Lower lobe of right lung (tissue), 2 donors: ENCODE measurements around the gene HBS1L. TPM values are rescaled to one million over a fixed set of nuclear protein-coding genes. Genes with fewer than 3 reads are reported as not detected.

Experiments
- ATAC-seq, 2 donors: fragments of 200-7000 bp; cut with Tn5 transposase; one replicate each; pipeline ENCODE4 v1.9.1; 2020 to 2022; ENCODE audit warnings: mild to moderate bottlenecking in 2 of 2, moderate library complexity in 2 of 2
- DNase-seq: peaks from one replicate; pipeline ENCODE4 v3.0.0-alpha.2; 2020
- H3K27ac ChIP-seq: fragments of 200-600 bp; one replicate; pipeline ENCODE4 v1.8.0; 2022
- H3K27me3 ChIP-seq: fragments of 200-600 bp; one replicate; pipeline ENCODE4 v1.8.0; 2022; ENCODE audit warnings: low read depth
- H3K36me3 ChIP-seq: fragments of 200-600 bp; one replicate; pipeline ENCODE4 v1.8.0; 2022; ENCODE audit warnings: mild to moderate bottlenecking
- H3K4me1 ChIP-seq: fragments of 200-600 bp; one replicate; pipeline ENCODE4 v1.8.0; 2022
- H3K4me3 ChIP-seq: fragments of 200-600 bp; one replicate; pipeline ENCODE4 v1.8.0; 2022; ENCODE audit warnings: mild to moderate bottlenecking
- H3K9me3 ChIP-seq: fragments of 200-600 bp; one replicate; pipeline ENCODE4 v1.8.0; 2022
- intact Hi-C: fragments of 100-400 bp; cut with DNase I; formaldehyde crosslinking; loops from one replicate; pipeline ENCODE4 v1.11.0; 2022
- total RNA-seq: library from RNA; stranded (reverse); fragmentation: NEBNext Ultra II Directional; extraction: Animal tissue kit (Norgen Biotek cat#: 25700); gene quantifications from one replicate; pipeline ENCODE4 v1.2.1, GENCODE V29; 2021
- TF ChIP-seq, protein P1 (sequence below): fragments of 200-600 bp; IDR thresholded peaks from one replicate; pipeline ENCODE4 v1.8.0; 2022; ENCODE audit warnings: antibody characterized with exemption, mild to moderate bottlenecking
- donor health status: DM: no; HTN: yes; CAD: no; lungs with severe emphysema.

The HBS1L gene
- total RNA-seq, 1 donor from 2014 or later = 51.3 TPM

DNA sequence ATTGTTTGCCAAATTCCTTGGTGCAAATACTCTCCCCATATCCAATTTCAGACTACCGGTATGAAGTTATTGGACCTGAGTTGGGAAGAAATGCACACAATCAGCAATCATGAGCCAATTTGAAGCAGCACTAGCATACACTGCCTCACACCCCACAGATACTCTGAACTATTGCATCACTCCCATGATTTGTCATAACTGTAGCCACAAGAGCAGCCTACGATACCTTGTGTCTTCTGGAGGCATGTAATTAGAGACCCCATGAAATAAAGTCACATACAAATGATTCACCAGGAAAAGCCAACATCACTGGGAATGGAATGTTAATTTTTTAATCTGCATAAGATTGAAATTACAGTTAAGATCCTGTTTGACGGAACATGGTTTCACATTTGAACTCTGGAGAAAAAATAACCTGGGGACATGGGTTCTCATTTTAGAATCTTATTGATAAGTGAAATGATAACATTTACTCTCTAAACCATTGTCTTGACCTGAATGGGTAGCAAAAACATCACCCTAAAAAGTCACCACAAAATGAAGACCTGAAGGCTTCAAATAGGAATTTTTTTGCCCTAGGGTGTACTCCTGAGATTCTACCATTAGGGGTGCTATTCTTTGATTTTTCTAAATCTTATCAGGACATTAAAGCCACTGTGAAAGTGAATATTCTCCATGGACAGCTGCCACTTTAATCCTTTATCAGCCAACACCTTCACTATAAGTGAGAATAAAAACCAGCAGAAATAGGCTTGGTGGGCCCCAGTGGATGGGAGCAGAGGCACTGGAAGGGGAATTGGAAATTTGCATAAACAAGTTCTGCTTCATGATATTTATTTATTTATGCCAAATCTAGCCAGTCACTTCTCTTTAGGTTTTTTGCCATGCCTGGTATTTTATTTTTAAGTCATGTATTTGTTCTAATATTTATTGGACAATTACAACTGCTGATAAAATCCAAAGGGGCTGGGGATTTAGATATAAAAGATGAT is 34.5 kb upstream of the HBS1L start:
- no peak for DNase-seq
- ATAC-seq = peak; percentile 82 to 89
- no peaks in the 10 kb centered on the region for H3K9me3 ChIP-seq
- H3K4me1 ChIP-seq = peaks cover 4% of the 10 kb centered on the region
- H3K27ac ChIP-seq = no peak overlapping the region
- intact Hi-C loops = no loop called here
- TF ChIP-seq, protein P1, sequence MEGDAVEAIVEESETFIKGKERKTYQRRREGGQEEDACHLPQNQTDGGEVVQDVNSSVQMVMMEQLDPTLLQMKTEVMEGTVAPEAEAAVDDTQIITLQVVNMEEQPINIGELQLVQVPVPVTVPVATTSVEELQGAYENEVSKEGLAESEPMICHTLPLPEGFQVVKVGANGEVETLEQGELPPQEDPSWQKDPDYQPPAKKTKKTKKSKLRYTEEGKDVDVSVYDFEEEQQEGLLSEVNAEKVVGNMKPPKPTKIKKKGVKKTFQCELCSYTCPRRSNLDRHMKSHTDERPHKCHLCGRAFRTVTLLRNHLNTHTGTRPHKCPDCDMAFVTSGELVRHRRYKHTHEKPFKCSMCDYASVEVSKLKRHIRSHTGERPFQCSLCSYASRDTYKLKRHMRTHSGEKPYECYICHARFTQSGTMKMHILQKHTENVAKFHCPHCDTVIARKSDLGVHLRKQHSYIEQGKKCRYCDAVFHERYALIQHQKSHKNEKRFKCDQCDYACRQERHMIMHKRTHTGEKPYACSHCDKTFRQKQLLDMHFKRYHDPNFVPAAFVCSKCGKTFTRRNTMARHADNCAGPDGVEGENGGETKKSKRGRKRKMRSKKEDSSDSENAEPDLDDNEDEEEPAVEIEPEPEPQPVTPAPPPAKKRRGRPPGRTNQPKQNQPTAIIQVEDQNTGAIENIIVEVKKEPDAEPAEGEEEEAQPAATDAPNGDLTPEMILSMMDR = peak; percentile 44
- H3K27me3 ChIP-seq = no peaks in the 10 kb centered on the region
- H3K4me3 ChIP-seq = peak overlapping the region; percentile 36
- H3K36me3 ChIP-seq = no peaks in the 10 kb centered on the region

DNA sequence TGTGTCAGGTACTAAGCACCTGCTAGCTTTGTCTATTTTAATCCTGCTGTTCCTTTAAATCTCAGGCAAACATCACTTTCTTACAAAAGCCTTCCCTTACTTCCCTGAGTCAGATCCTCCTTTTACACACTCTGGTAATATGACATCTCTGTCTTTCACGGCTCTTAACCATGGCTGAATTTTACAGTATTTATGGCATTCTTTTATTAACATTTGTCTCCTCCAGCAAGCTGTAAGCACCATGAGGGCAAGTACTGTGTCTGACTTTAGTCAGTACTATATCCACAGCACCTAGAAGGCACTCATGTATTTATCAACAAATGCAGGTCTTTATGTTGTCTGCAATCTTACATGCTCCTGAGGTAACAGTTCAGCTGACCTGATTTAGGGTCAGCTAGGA is 33.7 kb upstream of the HBS1L start:
- ATAC-seq = peak; percentile 48 to 59
- TF ChIP-seq, protein P1 = no peak

DNA sequence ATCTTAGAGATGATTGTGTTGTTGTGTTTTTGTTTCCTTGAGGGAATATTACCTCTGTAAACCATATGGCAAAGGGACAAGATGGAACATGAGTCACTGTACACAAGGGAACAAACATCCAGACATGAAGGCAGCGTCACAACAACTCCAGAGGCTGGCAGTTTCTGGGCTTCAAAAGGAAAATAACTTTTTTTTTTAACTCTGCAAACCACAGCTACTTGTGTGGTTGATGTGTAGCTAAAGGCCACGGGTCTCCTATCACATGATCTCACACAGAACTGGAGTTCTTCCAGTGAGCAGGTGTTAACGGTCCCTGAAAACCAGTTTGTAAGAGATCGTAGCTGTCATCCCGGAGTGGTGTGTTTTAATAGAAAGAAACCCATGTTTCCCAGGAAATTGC is 33.2 kb upstream of the HBS1L start:
- ATAC-seq (peak in 1 of 2 donors; percentile 26), DNase-seq (no peak)
- Histone ChIP-seq H3K27me3 (no peaks in the 10 kb centered on the region), H3K4me1 (peaks cover 4% of the 10 kb centered on the region), H3K36me3 (no peaks in the 10 kb centered on the region), H3K27ac (no peak overlapping the region), H3K9me3 (no peaks in the 10 kb centered on the region), H3K4me3 (no peak overlapping the region)
- TF ChIP-seq, protein P1 = no peak
- intact Hi-C loops = no loop called here

More for the DNA sequence above, 33.7 kb upstream of the HBS1L start:
- no peaks in the 10 kb centered on the region for H3K27me3 ChIP-seq
- no peaks in the 10 kb centered on the region for H3K36me3 ChIP-seq
- intact Hi-C loops = no loop called here
- no peak overlapping the region for H3K4me3 ChIP-seq
- no peak for DNase-seq
- H3K27ac ChIP-seq = no peak overlapping the region
- no peaks in the 10 kb centered on the region for H3K9me3 ChIP-seq
- H3K4me1 ChIP-seq = peaks cover 4% of the 10 kb centered on the region

DNA sequence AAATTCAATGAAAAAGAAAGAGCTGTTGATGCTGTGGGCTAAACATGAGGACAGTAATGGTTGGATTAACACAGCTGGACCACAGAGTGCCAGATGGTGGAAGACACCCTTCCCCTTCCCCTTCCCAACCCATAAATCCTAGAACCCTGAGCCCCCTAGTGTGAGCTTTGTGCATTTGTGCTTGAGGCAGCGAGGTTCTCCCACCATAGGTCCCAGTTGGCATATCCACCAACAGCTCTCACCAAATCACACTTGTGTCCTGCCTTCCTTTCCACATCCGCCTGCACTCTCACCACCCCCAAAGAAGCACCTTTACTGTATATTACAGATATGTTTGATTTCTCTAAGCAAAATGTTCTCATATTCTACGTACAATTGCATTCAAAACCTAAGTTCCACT is 32.8 kb upstream of the HBS1L start:
- ATAC-seq (no peak), DNase-seq (no peak)
- Histone ChIP-seq H3K9me3 (peaks cover 1% of the 10 kb centered on the region), H3K27me3 (no peaks in the 10 kb centered on the region), H3K36me3 (no peaks in the 10 kb centered on the region), H3K4me3 (no peak overlapping the region), H3K27ac (no peak overlapping the region), H3K4me1 (peaks cover 4% of the 10 kb centered on the region)
- TF ChIP-seq, protein P1 = no peak
- intact Hi-C loops = no loop called here

DNA sequence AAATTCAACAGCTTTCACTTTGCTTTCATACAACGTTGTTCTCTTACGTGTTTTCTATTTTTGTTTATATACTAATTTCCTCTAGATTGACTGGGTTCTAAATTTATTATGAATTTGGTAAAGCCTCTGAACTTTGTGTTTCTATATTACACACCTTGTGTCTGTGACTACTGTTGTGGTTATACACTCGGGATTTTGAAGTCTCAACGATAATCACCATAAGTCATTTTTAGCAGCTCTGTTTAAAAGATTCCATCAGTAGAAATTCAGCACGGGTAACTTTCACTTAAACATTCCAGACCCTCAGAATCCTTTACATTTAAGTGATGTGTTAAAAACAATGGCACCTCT is 31.8 kb upstream of the HBS1L start:
- ATAC-seq = no peak
- H3K4me3 ChIP-seq = no peak overlapping the region
- H3K36me3 ChIP-seq = no peaks in the 10 kb centered on the region

More for the DNA sequence above, 31.8 kb upstream of the HBS1L start:
- no peaks in the 10 kb centered on the region for H3K27me3 ChIP-seq
- TF ChIP-seq, protein P1 = no peak
- no peak for DNase-seq
- H3K9me3 ChIP-seq = peaks cover 12% of the 10 kb centered on the region
- intact Hi-C loops = no loop called here
- H3K27ac ChIP-seq = no peak overlapping the region
- peaks cover 4% of the 10 kb centered on the region for H3K4me1 ChIP-seq
